NCI-H1048 (cell line): ENCODE measurements around the gene CYB5R3.
"Not testable (repeated sequence)": the region's sequence is repeated elsewhere in the genome, so short reads cannot be mapped to it uniquely, and the experiment has no call there.

Experiments used
- DNase-seq: peaks from one replicate; lab custom pipeline; 2025; lab: John Stamatoyannopoulos, UW

The CYB5R3 gene

GRCh38 chr22:42623756-42624441 is 25.3 kb downstream of the CYB5R3 start:
- no peak for DNase-seq

GRCh38 chr22:42623301-42623751 is 25.9 kb downstream of the CYB5R3 start:
- no peak for DNase-seq

- DNase-seq, result no peak
Measured at GRCh38 chr22:42622061-42622710, 27.0 kb downstream of the CYB5R3 start.

- no peak for DNase-seq
Measured at GRCh38 chr22:42621505-42622002, 27.6 kb downstream of the CYB5R3 start.

- no peak for DNase-seq
Measured at GRCh38 chr22:42620084-42620483, 29.1 kb downstream of the CYB5R3 start.

GRCh38 chr22:42619261-42620063 is 29.7 kb downstream of the CYB5R3 start:
- DNase-seq, result no peak

- DNase-seq, result no peak
Measured at GRCh38 chr22:42617155-42617983, 31.8 kb downstream of the CYB5R3 start.

GRCh38 chr22:42615860-42616175 is 33.4 kb downstream of the CYB5R3 start:
- DNase-seq, result not testable (repeated sequence)

GRCh38 chr22:42615092-42615859 is 33.9 kb downstream of the CYB5R3 start:
- DNase-seq, result peak; percentile 91

- DNase-seq, result peak; percentile 96
Measured at GRCh38 chr22:42614312-42615091, 34.7 kb downstream of the CYB5R3 start, which contains the start of gene POLDIP3. Gene POLDIP3, minus strand, starts transcription at chr22:42614883. Its CDS starts 26 bp downstream, at chr22:42614857.

GRCh38 chr22:42613872-42614301 is 35.3 kb downstream of the CYB5R3 start:
- no peak for DNase-seq

GRCh38 chr22:42612336-42612735 is 36.9 kb downstream of the CYB5R3 start:
- no peak for DNase-seq

GRCh38 chr22:42611051-42611450 is 38.1 kb downstream of the CYB5R3 start:
- DNase-seq, result no peak

- DNase-seq, result no peak
Measured at GRCh38 chr22:42610186-42610585, 39.0 kb downstream of the CYB5R3 start.

GRCh38 chr22:42608823-42609361 is 40.3 kb downstream of the CYB5R3 start:
- no peak for DNase-seq

- no peak for DNase-seq
Measured at GRCh38 chr22:42608136-42608822, 40.9 kb downstream of the CYB5R3 start.

GRCh38 chr22:42607641-42608040 is 41.6 kb downstream of the CYB5R3 start:
- not testable (repeated sequence) for DNase-seq

GRCh38 chr22:42604403-42604802 is 44.8 kb downstream of the CYB5R3 start:
- DNase-seq, result no peak

GRCh38 chr22:42603427-42603826 is 45.8 kb downstream of the CYB5R3 start:
- no peak for DNase-seq
